GM10847 (cell line): Measurements from ENCODE around the gene GBGT1.

Source experiments
- POLR2A ChIP-seq: IDR thresholded peaks from 2 replicates; pipeline ENCODE4 v1.6.1; 2011; ENCODE audit not compliant: insufficient read length; ENCODE audit errors: extremely low read depth

The GBGT1 gene

DNA sequence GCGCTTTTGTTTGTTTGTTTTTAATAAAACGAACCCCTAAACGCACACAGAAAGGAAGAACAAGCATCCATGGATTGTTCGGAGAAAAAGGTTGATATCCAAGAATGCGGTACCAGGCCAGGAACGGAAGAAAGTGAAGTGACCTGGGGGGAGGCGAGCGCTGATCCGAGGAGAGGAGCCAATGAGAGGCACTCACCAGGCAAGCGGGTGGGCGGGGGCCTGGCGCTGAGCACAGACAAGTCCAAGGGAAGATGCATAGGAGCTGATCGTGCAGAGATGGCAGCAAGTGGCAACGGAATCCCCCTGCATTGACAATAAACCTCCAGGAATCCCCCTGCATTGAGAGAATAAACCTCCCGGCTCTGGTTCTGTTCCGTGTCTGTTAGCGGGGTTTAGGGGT, 36.9 kb upstream of the GBGT1 start:
- TF ChIP-seq POLR2A = no peak

- no peak for TF ChIP-seq POLR2A
Observed at GRCh38 chr9:133199648-133200321, 36.1 kb upstream of the GBGT1 start.

- TF ChIP-seq POLR2A = no peak
Observed at GRCh38 chr9:133195029-133195428, 31.3 kb upstream of the GBGT1 start.

GRCh38 chr9:133194597-133194996, 30.9 kb upstream of the GBGT1 start:
- no peak for TF ChIP-seq POLR2A

DNA sequence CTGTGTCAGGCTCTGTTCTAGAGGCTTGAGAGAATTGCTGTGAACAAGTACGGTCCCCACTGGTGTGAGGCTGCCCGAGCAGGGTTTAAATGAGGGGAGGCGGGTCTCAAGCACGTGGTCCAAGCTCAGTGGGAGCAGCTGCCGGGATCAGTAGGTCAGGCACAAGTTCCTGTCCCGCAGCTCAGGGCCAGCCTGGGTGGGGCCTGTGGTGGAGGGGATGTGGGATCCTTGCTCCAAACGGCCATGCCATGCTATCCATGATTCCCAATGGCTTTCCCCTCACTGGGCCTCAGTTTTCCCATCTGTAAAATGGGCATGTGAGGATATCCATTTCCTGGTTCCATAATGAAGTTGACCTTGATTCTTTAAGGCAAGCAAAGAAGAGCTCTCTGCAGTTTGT, 28.3 kb upstream of the GBGT1 start:
- no peak for TF ChIP-seq POLR2A

DNA sequence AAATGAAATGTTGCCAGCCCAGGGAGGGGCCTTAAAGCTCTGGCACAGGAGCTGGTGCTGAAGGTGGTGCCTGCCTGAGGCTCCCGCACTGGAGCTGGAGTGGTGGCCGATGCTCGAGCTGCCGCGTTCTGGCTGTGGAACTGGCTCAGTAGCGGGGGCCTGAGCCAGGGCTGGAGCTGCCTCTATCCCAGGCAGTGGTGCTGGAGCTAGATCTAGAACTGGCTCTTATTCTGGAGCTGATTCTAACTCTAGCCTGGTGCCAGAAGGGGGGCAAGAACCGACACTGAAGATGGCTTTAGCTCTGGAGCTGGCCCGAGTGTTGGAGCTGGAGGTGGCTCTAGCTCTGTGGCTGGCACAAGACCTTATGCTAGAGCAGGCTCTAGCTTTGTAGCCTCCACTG, 26.1 kb upstream of the GBGT1 start:
- no peak for TF ChIP-seq POLR2A

- no peak for TF ChIP-seq POLR2A
Observed at GRCh38 chr9:133188843-133189180, 25.1 kb upstream of the GBGT1 start.

GRCh38 chr9:133188006-133188842, 24.5 kb upstream of the GBGT1 start:
- TF ChIP-seq POLR2A = no peak

- no peak for TF ChIP-seq POLR2A
Observed at GRCh38 chr9:133187561-133188005, 23.9 kb upstream of the GBGT1 start.

DNA sequence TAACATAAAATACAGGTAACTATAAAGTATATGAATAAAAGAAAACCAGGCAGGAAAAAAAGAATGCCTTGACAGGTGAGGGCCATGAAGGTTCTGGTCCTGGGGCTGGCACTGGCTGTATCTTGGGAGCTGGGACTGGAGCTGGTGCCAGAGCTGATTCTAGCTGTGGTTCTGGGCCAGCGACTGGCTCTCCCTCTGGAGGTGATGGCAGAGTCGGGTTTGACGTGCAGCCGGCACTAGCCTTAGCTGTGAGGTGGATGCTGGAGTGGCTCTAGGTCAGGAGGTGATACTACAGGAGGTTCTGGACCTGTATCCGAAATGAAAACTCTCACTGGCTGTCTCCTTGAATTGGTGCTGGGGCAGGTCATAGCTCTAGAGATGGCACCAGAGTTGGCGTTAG, 23.0 kb upstream of the GBGT1 start:
- TF ChIP-seq POLR2A = no peak

GRCh38 chr9:133184971-133185370, 21.3 kb upstream of the GBGT1 start:
- no peak for TF ChIP-seq POLR2A

DNA sequence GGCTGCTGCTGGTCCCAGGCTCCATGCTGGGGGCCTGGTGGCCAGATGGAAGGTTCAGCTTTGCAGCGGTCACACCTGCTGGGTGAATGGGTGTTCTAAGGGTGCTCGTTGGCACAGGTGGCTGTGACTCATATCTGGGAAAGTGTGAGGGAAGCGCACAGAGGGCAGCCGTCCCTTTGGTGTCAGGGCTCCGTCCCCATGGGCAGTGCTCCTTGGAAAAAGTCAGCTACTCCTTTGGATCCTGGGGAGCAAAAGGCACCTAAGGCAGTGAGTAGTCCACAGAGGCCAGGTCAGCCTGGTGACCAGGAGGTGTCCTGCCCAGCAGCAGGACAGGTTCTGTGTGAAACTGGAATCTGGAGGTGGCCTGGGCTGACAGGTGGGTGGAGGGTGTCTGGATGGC, 18.4 kb upstream of the GBGT1 start:
- no peak for TF ChIP-seq POLR2A

DNA sequence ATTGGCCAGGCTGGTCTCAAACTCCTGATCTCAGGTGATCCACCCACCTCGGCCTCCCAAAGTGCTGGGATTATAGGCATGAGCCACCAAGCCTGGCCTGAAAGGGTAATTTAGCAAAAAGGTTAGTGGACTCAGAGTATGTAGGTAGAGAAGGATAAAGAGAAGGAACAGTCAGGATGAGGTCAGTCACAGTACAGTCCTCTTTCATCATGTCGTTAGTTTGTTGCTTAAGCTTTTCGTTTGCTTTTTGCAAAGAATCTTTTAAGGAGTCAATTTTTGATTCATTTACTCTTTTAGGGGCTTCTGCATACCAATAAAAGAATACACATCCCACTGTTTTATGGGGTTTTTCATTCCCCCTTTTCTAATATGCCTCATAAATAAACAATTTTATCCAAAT, 17.8 kb upstream of the GBGT1 start:
- TF ChIP-seq POLR2A = no peak

DNA sequence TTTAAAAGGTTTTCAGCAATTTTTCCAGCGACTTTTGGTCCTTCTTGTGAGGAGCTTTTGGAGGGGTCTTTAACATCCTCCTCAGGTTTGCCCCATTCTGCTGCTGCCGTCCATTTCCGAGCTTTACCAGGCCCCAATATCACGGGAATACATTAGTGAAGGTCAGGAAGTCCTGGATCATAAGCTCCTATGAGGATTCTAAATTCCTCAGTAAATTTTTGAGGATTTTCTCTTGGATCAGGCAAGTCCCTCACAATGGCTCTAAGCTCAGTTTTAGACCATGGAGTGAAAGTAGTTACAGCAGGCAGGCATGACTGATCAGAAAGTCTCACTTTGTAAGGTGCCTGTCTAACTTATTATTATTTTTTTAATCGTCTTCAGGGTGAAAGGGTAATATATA, 17.2 kb upstream of the GBGT1 start:
- no peak for TF ChIP-seq POLR2A

DNA sequence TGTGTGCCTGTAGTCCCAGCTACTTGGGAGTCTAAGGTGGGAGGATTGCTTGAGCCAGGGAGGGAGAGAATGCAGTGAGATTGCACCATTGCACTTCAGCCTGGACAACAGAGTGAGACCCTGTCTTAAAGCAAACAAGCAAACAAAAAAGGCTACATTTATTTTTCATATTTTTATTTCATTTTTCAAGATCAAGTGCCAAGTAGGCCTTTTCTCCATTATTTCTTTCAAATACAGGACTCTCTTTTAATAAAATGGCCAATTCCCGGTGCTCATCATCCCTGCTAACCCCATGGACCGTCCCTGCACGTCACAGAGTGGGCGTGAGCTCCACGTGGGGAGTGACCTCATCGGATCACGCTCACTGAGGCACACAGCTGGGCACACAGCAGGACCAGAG, 9.3 kb upstream of the GBGT1 start:
- TF ChIP-seq POLR2A = no peak

DNA sequence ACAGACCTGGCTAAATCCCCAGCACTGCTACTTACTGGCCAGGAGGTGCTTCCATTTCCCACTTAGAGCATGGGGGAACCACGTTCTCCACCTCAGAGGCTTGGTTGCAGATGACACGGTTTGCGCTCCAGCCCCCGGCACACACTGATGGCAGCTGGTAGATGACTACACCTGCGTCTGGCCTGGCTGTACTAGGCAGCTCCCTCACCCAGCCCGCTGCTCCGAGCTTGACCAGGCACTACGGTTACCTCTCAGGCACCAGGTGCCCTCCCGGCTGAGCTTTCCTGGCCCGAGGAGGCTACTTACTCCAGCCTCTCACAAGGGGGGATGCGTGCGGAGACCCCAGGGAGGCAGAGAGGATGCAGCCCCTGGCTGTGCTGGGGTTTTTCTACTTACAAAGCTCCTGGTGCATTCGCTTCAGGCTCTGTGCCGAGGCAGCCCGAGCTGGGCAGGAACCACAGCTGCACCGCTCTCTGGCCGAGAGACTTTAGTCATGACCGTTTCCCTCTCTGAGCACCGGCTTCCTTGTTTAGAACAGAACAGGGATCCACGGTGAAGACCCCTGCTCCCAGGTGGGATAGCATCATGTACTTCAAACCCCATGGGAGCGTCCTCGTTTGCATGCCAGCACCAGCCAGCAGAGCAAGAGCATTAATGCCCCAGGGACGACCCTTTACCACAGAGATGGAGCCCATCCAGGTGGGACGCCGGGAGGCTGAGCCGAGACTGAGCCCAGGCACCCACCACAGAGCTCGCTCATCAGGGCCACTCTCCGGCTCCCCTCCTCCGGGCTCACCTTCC, 7.6 kb upstream of the GBGT1 start:
- TF ChIP-seq POLR2A = no peak

DNA sequence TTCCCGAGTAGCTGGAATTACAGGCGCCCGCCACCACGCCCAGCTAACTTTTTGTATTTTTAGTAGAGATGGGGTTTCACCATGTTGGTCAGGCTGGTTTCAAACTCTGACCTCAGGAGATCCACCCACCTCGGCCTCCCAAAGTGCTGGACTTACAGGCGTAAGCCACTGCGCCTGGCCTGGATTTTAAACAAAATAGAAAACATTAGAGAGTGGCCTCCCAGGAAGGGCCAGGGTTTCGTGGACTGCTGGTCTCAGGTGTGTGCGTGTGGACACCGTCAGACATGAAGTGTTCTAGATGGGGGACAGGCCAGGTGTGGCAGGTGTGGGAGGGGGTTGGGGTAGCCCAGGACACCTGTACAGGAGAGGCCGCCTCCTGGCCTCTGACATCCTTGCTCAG, 7.0 kb upstream of the GBGT1 start:
- no peak for TF ChIP-seq POLR2A

GRCh38 chr9:133169102-133169501, 5.4 kb upstream of the GBGT1 start:
- TF ChIP-seq POLR2A = no peak
